NCI-H187 (cell line): ENCODE data around the gene AIF1.

ENCODE experiments used
- DNase-seq, 2 experiments: peaks; one replicate each; lab custom pipeline; 2025; lab: John Stamatoyannopoulos, UW

The AIF1 gene

DNA sequence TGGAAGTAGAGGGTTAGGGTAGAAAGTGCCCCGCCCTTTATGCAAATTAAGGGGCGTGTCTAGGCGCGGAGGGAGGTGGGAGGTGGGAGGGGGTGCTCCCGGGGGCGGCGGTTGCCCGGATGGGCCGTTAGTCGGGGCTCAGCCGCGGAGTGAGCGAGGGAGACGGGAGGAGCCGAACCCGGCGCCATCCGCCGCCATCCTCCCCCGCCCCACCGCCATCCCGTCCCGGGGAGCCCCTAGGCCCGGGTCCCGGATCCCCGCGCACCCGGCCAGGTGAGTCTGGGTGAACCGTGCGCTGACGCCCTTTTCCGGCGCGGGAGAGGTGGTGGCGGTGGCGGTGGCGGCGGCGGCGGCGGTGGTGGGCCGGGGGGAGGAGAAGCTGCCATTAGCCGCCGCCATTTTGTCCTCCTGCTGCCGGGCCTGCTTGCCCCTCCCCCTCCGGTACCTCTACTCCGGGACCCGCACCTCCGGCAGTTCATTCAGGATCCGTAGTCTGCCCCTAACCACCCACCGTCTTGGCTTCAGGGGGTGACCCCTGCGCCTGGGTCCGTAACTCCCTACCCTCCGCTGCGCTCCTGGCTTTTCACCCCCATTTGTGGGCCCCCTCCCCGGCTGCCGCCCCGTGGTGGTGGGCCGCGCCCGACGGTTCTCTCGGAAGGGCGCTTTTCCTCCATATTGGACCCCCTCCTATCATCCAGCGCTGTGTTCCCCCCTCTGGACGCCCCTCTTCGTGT lies 5.7 kb downstream of the AIF1 start, which contains the start of gene PRRC2A:
Gene PRRC2A (plus strand): TSS at position 130 of the 734 bp plus-strand sequence. CDS start 2,075 bp downstream, outside the sequence.
- DNase-seq, result peak; percentile 98 to 99

DNA sequence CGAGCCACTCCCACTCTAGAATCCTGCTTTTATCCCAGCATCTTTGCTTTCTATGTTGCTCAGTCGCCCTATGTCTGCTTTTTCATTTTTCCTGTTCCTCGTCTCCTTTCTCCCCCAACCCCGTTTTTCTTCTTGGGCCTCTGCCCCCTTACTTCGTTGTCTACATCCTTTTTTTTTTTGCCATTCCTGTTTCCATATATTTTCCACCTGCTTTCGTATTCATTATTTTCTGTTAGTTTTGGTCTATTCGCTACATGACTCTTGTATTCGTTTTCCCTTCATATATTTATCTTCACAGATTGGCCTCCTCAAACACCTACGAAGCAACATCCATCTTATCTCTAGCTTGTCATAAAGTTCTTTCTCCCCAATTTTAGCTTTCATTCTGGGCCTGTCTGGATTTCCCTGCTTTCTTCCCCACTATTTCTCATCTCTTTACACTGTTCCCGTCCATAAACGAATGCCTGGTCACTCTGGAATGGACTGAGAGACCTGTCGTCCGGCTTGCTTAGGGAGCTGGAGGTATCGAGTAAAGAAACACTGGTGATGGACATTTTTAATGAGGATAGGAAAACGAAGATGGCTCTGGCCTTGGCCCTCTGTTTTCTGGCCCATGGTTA lies 6.4 kb downstream of the AIF1 start:
- no peak for DNase-seq

GRCh38 chr6:31621991-31622390 lies 7.0 kb downstream of the AIF1 start:
- no peak for DNase-seq

DNA sequence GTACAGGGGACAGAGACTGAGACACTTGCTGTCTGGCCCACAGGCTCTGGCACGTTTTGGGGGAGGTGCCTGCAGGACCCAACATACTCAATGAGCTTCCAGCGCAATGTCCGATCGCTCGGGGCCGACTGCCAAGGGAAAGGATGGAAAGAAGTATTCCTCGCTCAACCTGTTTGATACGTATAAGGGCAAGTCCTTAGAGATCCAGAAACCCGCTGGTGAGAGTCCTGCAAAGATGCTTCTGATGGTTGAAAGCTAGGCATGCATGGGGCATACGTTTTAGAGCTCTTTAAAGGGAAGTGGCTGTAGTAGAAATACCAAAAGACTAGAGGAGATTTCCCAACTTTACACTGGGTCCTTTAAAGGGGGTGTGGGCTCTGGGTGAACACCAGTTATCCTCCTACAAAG lies 7.7 kb downstream of the AIF1 start:
- DNase-seq, result no peak

GRCh38 chr6:31624070-31624469 lies 9.0 kb downstream of the AIF1 start:
- DNase-seq, result no peak

DNA sequence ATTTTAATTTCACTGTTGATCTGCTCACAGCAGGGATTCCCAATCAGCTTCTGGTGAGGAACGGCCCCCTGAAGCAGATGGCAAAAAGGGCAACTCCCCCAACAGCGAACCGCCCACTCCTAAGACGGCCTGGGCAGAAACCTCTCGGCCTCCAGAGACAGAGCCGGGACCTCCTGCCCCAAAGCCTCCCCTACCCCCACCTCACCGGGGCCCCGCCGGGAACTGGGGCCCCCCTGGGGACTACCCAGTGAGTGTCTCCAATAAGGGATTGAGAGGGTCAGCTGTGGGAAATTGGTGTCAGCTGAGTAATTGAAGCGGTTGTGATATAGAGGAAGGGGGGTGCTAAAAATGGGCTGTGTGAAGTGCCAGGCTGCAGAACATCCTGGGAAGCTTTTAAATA lies 11.9 kb downstream of the AIF1 start:
- DNase-seq, result no peak

GRCh38 chr6:31627690-31628287 lies 12.8 kb downstream of the AIF1 start:
- no peak for DNase-seq

GRCh38 chr6:31629014-31629413 lies 14.0 kb downstream of the AIF1 start:
- no peak for DNase-seq

DNA sequence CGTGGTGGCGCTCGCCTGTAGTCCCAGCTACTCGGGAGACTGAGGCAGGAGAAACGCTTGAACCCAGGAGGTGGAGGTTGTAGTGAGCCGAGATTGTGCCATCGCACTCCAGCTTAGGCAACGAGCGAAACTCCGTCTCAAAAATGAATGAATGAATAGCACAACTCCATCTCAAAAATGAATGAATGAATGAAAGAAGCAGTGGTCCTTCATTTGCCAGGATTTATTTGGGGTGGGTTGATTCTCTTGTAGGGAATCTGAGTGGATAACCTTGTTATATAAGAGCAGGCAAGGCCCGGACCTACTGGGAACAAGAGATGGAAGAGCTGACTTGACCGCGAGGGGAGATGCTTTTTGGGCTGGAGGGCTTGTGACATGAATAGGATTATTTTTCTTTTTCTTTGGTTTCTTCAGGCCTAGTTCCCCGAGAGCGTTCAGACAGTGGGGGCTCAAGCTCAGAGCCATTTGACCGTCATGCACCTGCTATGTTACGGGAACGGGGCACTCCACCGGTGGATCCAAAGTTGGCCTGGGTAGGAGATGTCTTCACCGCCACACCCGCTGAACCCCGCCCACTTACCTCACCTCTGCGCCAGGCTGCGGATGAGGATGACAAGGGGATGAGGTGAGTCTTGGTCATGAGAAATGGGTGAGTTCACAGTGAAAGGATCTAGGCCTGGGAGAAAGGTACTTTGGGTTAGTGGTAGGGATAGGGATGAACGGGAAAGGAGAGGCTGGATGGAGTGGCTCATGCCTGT lies 15.3 kb downstream of the AIF1 start:
- DNase-seq, result no peak

DNA sequence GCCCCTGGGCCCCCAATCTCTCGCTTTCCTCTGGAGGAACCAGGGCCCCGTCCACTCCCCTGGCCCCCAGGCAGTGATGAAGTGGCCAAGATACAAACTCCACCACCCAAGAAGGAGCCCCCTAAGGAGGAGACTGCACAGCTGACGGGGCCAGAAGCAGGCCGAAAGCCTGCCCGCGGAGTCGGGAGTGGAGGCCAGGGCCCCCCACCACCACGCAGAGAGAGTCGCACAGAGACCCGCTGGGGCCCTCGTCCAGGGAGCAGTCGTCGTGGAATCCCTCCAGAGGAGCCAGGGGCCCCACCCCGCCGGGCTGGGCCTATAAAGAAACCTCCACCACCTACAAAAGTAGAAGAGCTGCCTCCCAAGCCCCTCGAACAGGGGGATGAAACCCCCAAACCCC lies 16.2 kb downstream of the AIF1 start:
- no peak for DNase-seq

- DNase-seq, result no peak
These were observed 16.7 kb downstream of the AIF1 start for GRCh38 chr6:31631681-31632278.

- no peak for DNase-seq
These were observed 17.4 kb downstream of the AIF1 start for GRCh38 chr6:31632279-31632946.

DNA sequence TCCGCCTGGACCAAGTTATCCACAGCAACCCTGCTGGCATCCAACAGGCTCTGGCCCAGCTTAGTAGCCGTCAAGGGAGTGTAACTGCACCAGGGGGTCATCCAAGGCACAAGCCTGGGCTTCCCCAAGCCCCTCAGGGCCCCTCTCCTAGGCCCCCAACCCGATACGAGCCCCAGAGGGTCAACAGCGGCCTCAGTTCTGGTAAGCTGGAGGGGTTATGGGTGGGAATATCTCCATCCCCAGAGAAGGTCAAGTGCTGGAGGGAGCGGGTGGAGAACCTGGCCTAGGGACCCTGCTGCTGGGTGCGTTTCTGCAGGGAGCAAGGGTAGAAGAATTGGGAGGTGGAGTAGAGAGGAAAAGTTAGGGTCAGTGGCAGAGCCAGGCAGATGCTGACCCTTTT lies 18.4 kb downstream of the AIF1 start:
- no peak for DNase-seq

DNA sequence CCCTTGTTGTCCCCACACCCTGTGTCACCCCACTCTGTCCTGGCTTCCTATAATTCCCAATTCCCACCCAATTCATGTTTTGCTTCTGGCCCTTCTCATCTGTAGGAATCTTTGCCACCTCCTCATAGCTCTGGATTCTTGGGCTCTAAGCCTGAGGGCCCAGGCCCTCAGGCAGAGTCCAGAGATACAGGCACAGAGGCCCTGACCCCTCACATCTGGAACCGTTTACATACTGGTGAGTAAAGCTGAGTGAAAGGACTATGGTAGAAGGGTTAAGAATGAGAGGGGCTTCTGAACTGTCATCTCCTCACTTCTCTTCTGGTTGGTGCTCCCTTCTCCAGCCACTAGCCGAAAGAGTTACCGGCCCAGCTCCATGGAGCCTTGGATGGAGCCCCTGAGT lies 19.1 kb downstream of the AIF1 start:
- DNase-seq, result no peak

GRCh38 chr6:31634969-31635575 lies 20.0 kb downstream of the AIF1 start:
- DNase-seq, result no peak

DNA sequence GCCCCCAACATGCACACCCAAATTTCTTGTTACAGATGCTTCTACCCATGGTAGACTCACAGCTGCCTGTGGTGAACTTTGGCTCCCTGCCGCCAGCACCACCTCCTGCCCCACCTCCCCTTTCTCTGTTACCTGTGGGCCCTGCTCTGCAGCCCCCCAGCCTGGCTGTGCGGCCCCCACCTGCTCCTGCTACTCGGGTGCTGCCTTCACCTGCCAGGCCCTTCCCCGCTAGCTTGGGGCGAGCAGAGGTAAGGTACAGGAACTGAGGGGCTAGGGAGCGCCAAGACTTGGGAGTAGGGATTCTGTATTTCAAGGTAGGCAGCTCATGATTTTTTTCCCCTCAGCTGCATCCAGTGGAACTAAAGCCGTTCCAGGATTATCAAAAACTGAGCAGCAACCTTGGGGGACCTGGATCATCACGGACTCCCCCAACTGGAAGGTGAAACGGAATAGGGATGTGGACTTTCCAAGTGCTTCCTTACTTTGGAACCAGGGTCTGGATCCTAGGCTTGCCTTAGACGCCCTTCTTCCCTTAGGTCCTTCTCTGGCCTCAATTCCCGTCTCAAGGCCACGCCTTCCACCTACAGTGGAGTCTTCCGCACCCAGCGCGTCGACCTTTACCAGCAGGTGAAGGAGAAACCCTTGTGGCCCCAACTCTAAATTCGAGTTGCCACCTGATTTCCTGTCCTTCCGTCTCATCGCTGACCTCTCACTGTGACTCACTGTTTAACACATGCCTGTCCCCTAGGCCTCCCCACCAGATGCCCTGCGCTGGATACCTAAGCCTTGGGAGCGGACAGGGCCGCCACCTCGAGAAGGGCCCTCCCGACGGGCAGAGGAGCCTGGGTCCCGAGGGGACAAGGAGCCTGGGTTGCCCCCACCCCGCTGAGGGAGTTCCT lies 21.9 kb downstream of the AIF1 start:
- no peak for DNase-seq

- no peak for DNase-seq
These were observed 24.0 kb downstream of the AIF1 start for GRCh38 chr6:31639043-31639442.

DNA sequence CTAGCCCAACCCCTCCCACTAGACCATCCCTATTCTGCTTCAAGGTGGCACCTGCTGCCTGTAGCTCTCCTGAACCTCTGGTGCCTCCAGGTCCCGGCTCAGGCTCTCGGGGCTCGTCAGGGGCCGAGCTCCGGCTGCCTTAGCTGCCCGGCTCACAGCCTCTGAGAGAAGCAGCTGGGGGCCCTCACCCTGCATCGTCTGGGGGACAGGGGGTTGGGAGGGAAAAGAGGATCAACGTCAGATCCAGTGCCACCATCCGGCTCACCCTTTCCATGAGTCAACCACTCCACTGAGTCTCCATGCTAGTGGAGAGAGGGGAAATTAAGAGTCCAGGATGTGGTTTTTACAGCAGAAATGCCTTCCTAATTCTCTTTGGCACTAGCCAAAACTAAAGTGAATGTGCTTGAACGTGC lies 24.4 kb downstream of the AIF1 start:
- no peak for DNase-seq

- no peak for DNase-seq
These were observed 25.6 kb downstream of the AIF1 start for GRCh38 chr6:31640612-31641011.

DNA sequence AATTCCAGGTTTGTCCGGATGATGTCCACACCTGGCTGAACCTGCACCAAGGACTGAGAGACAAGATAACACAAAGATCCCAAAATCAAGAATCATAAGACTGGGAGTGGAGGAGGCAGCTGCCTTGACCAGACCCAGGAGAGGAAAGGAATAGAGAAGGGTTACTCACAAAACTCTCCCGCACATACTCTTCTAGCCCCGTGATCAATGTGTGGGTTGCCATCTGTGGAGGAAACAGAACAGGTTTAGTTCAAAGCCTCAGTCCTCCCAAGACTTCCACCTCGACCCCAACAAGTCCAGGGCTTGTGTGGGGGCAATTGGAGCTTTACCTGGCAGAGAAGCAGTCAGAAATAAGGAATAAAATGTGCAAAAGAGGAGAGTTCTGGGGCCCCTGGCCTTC lies 26.3 kb downstream of the AIF1 start:
- no peak for DNase-seq
